ENCODE data around the gene AP5M1. TPM values are rescaled to one million over a fixed set of nuclear protein-coding genes. Genes with fewer than 3 reads are reported as not detected.

AP5M1 gene, protein sequence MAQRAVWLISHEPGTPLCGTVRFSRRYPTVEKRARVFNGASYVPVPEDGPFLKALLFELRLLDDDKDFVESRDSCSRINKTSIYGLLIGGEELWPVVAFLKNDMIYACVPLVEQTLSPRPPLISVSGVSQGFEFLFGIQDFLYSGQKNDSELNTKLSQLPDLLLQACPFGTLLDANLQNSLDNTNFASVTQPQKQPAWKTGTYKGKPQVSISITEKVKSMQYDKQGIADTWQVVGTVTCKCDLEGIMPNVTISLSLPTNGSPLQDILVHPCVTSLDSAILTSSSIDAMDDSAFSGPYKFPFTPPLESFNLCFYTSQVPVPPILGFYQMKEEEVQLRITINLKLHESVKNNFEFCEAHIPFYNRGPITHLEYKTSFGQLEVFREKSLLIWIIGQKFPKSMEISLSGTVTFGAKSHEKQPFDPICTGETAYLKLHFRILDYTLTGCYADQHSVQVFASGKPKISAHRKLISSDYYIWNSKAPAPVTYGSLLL
- 29.9 and 31.0 TPM in 2 replicates for total RNA-seq

DNA sequence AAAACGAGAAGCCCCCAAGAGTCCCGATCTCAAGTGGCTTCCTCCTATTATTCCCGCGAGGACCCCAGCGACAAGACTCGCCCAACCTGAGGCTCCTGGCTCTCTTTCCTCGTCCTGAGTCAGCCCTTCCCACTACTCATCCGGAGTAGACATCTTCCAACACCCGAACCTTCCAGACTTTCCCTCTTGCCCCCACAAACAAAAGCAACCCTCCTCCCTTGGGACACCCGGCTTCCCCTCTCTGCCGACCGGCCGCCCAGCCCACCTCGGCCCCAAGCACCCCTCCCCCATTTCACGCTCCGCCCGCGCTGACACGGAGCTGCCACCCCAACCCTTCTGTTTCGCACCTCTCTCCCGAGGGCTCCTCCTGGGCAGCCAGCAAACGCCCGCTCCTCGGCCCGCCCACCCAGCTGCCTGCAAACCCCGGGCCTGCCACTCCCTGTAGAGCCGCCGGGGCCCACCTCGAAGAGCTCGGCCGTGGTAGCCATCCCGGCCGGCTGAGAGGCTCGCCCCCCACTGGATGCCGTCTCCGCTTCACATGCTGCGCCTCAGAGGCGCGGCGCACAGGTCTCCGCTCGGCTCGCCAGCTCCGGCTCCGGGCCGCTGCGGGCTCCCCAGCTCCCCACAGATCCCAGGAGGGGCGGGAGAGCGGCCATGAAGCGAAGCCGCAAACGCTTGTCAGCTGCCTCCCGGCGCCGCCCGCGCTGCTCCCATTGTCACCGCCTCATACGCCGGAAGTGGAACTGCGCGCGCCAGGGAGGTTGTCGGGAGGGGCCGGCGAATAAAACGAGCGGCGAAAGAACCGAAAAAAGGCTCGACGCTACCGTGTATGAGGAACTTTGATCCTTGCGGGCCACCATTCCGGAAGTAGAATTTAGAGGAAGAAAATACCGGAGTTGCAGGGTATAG lies at the start of gene AP5M1, which contains the start of gene EXOC5:
Gene AP5M1 (plus strand): TSS at position 811 of the 909 bp plus-strand sequence. CDS start 344 bp downstream, outside the sequence.
Gene EXOC5 (minus strand): TSS at position 745 of the 909 bp plus-strand sequence. CDS start 257 bp downstream, at position 488.

Other genes with a start within 250 kb of the AP5M1 start
- 74.6 and 83.1 TPM in 2 replicates for gene EXOC5, start 66 bp upstream of the AP5M1 start, total RNA-seq
- gene NAA30, start 121.6 kb downstream of the AP5M1 start, total RNA-seq: 17.1 and 22.2 TPM in 2 replicates
- not detected in 2 replicates for gene CCDC198, start 224.9 kb downstream of the AP5M1 start, total RNA-seq